Lung (tissue), 12 donors: Measurements from ENCODE around the gene GPR146. TPM values are rescaled to one million over a fixed set of nuclear protein-coding genes. Genes with fewer than 3 reads are reported as not detected.
"Not testable (repeated sequence)": the region's sequence is repeated elsewhere in the genome, so short reads cannot be mapped to it uniquely, and the experiment has no call there.

Source experiments
- ATAC-seq: fragments of 200-7000 bp; cut with Tn5 transposase; one replicate; pipeline ENCODE4 v1.9.1; 2020; ENCODE audit warnings: moderate number of reproducible peaks; ENCODE audit not compliant: insufficient read depth, low FRiP score
- DNase-seq, 3 donors: peaks; one replicate each; pipeline ENCODE4 v3.0.0-alpha.2; 2013 to 2017
- H3K27ac ChIP-seq, 2 donors: one replicate each; pipeline ENCODE4 v1.5.1; 2013; ENCODE audit warnings: mild to moderate bottlenecking in 2 of 2, moderate library complexity in 2 of 2, control low read depth in 1 of 2, inconsistent platforms in 1 of 2, low read depth in 1 of 2, low read length in 1 of 2
- H3K27me3 ChIP-seq, 3 donors: one replicate each; pipeline ENCODE4 v1.5.1; 2013; ENCODE audit warnings: low read length in 2 of 3; ENCODE audit not compliant: control insufficient read depth in 3 of 3, insufficient read depth in 3 of 3
- H3K36me3 ChIP-seq, 4 donors: one replicate each; pipeline ENCODE4 v1.5.1; 2013; ENCODE audit warnings: low read length in 4 of 4, mild to moderate bottlenecking in 1 of 4, moderate library complexity in 1 of 4; ENCODE audit not compliant: control insufficient read depth in 4 of 4, insufficient read depth in 4 of 4
- H3K4me1 ChIP-seq, 5 donors: one replicate each; pipeline ENCODE4 v1.5.1; 2013; ENCODE audit warnings: low read length in 5 of 5, mild to moderate bottlenecking in 2 of 5, moderate library complexity in 1 of 5; ENCODE audit not compliant: control insufficient read depth in 5 of 5, insufficient read depth in 5 of 5
- H3K4me3 ChIP-seq: one replicate; pipeline ENCODE4 v1.5.1; 2013; ENCODE audit warnings: mild to moderate bottlenecking, control low read depth, moderate library complexity
- H3K9ac ChIP-seq, 2 donors: one replicate each; pipeline ENCODE4 v1.5.1; 2013; ENCODE audit warnings: low read length in 2 of 2, control low read depth in 1 of 2; ENCODE audit not compliant: insufficient read depth in 1 of 2
- H3K9me3 ChIP-seq, 4 donors: one replicate each; pipeline ENCODE4 v1.5.1; 2013; ENCODE audit warnings: low read length in 3 of 4, mild to moderate bottlenecking in 1 of 4, moderate library complexity in 1 of 4; ENCODE audit not compliant: control insufficient read depth in 4 of 4, insufficient read depth in 3 of 4
- WGBS, 2 donors: extraction: QIAGEN DNeasy Blood & Tissue Kit; methylation state at CpG; one replicate each; pipeline ENCODE4 v1.1.7; 2013; 5-methylcytosine and 5-hydroxymethylcytosine counted together
- polyA plus RNA-seq, 2 donors: library from polyadenylated mRNA; stranded (reverse); fragments of 200-250 nt; gene quantifications; one replicate each; pipeline ENCODE4 v1.2.1, GENCODE V29; 2013
- total RNA-seq, 2 donors: library from RNA; depleted of rRNA in 1 of 2; stranded (reverse); fragments of >200 nt in 1 of 2; gene quantifications; one replicate each; pipeline ENCODE4 v1.2.1, GENCODE V29; 2014 to 2021
- TF ChIP-seq, protein P1 (sequence below): IDR thresholded peaks from 2 replicates; pipeline ENCODE4 v1.5.1; 2012; ENCODE audit warnings: mild to moderate bottlenecking; ENCODE audit errors: control extremely low read depth, extremely low read depth
- donor health status: control.
- donor health status: control.
- donor health status: Bipolar disorder and iron deficiency.
- donor health status: healthy.
- donor health status: DM: yes; HTN: yes; CAD: no.

The GPR146 gene
- total and polyA plus RNA-seq, 4 donors: 13.7 to 27.1 (median 14.0) TPM

DNA sequence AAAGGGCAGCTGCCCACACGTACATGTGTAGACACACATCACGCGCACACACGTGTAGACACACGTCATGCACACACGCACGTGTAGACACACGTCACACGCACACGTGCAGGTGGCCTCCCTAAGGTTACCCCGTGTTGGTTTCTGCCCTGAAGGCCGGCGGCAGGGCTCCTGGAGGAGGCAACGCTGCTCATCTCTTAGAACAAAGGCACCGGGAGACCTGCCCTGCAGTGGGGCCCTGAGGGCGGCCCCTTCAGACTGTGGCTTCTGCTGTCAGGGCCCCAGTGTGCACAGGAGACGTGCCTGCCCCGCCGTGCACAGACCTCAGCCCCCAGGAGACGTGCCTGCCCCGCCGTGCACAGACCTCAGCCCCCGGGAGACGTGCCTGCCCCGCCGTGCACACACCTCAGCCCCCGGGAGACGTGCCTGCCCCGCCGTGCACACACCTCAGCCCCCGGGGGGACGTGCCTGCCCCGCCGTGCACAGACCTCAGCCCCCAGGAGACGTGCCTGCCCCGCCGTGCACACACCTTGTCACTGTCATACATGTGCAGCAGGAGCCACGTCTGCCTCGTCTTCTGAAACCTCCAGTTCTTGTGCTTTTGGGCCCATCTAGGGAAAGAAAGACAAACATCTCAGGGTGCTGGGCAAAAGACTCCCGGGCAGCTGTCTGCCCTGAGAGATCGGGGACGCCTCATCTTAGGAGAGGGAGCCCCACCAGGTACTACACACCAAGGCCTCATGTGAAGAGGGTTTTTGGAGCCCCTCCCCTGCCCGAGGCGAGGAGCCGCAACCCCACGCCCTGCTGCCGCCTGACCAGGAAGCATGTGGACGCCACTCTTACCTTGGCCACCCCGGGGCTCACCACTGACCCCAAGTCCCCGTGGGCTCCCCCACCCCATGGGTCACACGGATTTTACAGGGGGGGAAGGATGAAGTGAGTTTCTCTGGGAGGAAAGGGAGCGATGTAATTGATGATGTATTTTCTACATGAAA is 44.1 kb upstream of the GPR146 start:
- Histone ChIP-seq H3K4me1 (no peaks in the 10 kb centered on the region), H3K27ac (no peak overlapping the region), H3K36me3 (peaks cover 0 to 39% (median 5%) of the 10 kb centered on the region in 4 donors), H3K27me3 (no peaks in the 10 kb centered on the region), H3K4me3 (no peak overlapping the region), H3K9me3 (no peaks in the 10 kb centered on the region), H3K9ac (no peak overlapping the region)
- WGBS, 2 donors: 90 to 93% methylated on average over 45 to 52 of the region's 52 CpGs
- DNase-seq (no peak), ATAC-seq (no peak)
- TF ChIP-seq, protein P1, sequence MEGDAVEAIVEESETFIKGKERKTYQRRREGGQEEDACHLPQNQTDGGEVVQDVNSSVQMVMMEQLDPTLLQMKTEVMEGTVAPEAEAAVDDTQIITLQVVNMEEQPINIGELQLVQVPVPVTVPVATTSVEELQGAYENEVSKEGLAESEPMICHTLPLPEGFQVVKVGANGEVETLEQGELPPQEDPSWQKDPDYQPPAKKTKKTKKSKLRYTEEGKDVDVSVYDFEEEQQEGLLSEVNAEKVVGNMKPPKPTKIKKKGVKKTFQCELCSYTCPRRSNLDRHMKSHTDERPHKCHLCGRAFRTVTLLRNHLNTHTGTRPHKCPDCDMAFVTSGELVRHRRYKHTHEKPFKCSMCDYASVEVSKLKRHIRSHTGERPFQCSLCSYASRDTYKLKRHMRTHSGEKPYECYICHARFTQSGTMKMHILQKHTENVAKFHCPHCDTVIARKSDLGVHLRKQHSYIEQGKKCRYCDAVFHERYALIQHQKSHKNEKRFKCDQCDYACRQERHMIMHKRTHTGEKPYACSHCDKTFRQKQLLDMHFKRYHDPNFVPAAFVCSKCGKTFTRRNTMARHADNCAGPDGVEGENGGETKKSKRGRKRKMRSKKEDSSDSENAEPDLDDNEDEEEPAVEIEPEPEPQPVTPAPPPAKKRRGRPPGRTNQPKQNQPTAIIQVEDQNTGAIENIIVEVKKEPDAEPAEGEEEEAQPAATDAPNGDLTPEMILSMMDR: no peak

DNA sequence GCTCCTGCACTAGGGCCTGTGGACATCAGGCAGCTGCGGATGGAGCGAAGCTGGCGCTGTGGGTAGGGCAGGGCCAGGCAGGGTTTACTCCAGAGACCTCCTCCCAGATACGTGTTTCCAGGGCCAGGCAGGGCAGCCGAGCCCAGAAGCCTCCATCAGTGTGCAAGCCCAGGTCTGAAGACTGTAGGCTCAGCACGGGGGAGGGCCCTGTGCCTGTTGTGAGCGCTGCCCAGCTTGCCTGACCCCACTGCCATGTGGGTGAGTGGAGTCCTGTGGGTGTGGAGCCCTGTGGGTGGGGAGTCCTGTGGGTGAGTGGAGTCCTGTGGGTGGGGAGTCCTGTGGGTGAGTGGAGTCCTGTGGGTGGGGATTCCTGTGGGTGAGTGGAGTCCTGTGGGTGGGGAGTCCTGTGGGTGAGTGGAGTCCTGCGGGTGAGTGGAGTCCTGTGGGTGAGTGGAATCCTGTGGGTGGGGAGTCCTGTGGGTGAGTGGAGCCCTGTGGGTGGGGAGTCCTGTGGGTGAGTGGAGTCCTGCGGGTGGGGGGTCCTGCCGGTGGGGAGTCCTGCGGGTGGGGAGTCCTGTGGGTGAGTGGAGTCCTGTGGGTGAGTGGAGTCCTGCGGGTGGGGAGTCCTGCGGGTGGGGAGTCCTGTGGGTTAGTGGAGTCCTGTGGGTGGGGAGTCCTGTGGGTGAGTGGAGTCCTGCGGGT is 43.1 kb upstream of the GPR146 start:
- WGBS, 2 donors: 93 to 94% methylated on average over 14 of the region's 14 CpGs
- not testable (repeated sequence) for H3K27ac ChIP-seq
- DNase-seq: peak in 1 of 3 donors; percentile 53

DNA sequence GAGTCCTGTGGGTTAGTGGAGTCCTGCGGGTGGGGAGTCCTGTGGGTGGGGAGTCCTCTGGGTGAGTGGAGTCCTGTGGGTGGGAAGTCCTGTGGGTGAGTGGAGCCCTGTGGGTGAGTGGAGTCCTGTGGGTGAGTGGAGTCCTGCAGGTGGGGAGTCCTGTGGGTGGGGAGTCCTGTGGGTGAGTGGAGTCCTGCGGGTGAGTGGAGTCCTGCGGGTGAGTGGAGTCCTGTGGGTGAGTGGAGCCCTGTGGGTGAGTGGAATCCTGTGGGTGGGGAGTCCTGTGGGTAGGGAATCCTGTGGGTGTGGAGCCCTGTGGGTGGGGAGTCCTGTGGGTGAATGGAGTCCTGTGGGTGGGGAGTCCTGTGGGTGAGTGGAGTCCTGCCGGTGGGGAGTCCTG is 42.3 kb upstream of the GPR146 start:
- not testable (repeated sequence) for ATAC-seq, H3K9me3 ChIP-seq, H3K27ac ChIP-seq, DNase-seq, H3K9ac ChIP-seq, H3K4me3 ChIP-seq, H3K4me1 ChIP-seq, H3K27me3 ChIP-seq
- H3K36me3 ChIP-seq: peaks cover 0 to 37% (median 2%) of the 10 kb centered on the region in 4 donors
- WGBS, 2 donors: 91 to 99% methylated on average over 4 of the region's 4 CpGs

More for the DNA sequence above, 43.1 kb upstream of the GPR146 start:
- H3K27me3 ChIP-seq, ATAC-seq, H3K4me1 ChIP-seq, H3K9me3 ChIP-seq, H3K4me3 ChIP-seq, H3K9ac ChIP-seq: not testable (repeated sequence)
- H3K36me3 ChIP-seq: peaks cover 0 to 37% (median 5%) of the 10 kb centered on the region in 4 donors

DNA sequence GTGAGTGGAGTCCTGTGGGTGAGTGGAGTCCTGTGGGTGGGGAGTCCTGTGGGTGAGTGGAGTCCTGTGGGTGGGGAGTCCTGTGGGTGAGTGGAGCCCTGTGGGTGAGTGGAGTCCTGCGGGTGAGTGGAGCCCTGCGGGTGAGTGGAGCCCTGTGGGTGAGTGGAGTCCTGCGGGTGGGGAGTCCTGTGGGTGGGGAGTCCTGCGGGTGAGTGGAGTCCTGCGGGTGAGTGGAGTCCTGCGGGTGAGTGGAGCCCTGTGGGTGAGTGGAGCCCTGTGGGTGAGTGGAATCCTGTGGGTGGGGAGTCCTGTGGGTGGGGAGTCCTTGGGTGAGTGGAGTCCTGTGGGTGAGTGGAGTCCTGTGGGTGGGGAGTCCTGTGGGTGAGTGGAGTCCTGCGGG is 41.9 kb upstream of the GPR146 start:
- 100% methylated on average over 2 to 7 of the region's 7 CpGs for WGBS, 2 donors
- not testable (repeated sequence) for ATAC-seq

More for the DNA sequence above, 41.9 kb upstream of the GPR146 start:
- not testable (repeated sequence) for H3K9me3 ChIP-seq, H3K27me3 ChIP-seq, H3K27ac ChIP-seq, DNase-seq, H3K4me1 ChIP-seq, H3K4me3 ChIP-seq, H3K9ac ChIP-seq
- H3K36me3 ChIP-seq: peaks cover 0 to 36% (median under 1%) of the 10 kb centered on the region in 4 donors
